Spleen (tissue), 7 donors: Measurements from ENCODE around the gene CHCHD3.

Experiments
- CTCF ChIP-seq, 11 experiments: fragments of 200-600 bp in 7 of 11; fragments of 450-650 bp in 4 of 11; sonication (generic) in 4 of 11; IDR thresholded peaks in 8 of 11; conservative IDR thresholded peaks in 3 of 11; 1 replicate in 7 of 11; 2 replicates in 4 of 11; pipeline versions ENCODE4 v1.4.0 to v1.8.0; 2016 to 2021; ENCODE audit warnings: antibody characterized with exemption in 11 of 11, inconsistent platforms in 4 of 11, mild to moderate bottlenecking in 1 of 11
- POLR2A ChIP-seq, 3 donors: fragments of 450-650 bp; IDR thresholded peaks; one replicate each; pipeline ENCODE4 v1.5.1; 2017; ENCODE audit warnings: antibody characterized with exemption in 3 of 3, mild to moderate bottlenecking in 1 of 3
- POLR2AphosphoS5 ChIP-seq, 3 donors: sonication (generic); formaldehyde crosslinking; IDR thresholded peaks; one replicate each; pipeline ENCODE4 v1.5.1; 2017; ENCODE audit warnings: antibody characterized with exemption in 3 of 3
- donor health status: DM: no; HTN: no; CAD: no; lungs with moderate emphysema.
- donor health status: DM: no; HTN: no; CAD: no.
- donor health status: DM: no; HTN: no; CAD: no.

- TF ChIP-seq CTCF (IDR thresholded peaks at IDR 0.05 in 8 of 11, conservative IDR thresholded peaks at IDR 0.05 in 3 of 11), result no peak
- TF ChIP-seq POLR2AphosphoS5 (IDR thresholded peaks at IDR 0.05), result no peak
- TF ChIP-seq POLR2A (IDR thresholded peaks at IDR 0.05), result no peak
Observed at GRCh38 chr7:132869166-132869861, 212.6 kb downstream of the CHCHD3 start.
